H7 (cell line): ENCODE results near the gene RERE. TPM values are rescaled to one million over a fixed set of nuclear protein-coding genes. Genes with fewer than 3 reads are reported as not detected.

Experiments used
- DNase-seq: peaks from one replicate; pipeline ENCODE4 v3.0.0; 2012
- H3K27me3 ChIP-seq: 2 replicates; pipeline ENCODE4 v1.6.0; 2011; ENCODE audit warnings: mild to moderate bottlenecking, low read length; ENCODE audit not compliant: control insufficient read depth, insufficient read depth
- H3K36me3 ChIP-seq: replicated peaks from 2 replicates; pipeline ENCODE4 v1.5.1; 2011; ENCODE audit warnings: low read length; ENCODE audit not compliant: control insufficient read depth, insufficient read depth
- H3K4me3 ChIP-seq: 2 replicates; pipeline ENCODE4 v1.5.1; 2011; ENCODE audit warnings: low read depth, mild to moderate bottlenecking, control low read depth, low read length, moderate library complexity; ENCODE audit not compliant: insufficient read depth
- total RNA-seq: library from RNA; depleted of rRNA; stranded (reverse); fragments of >200 nt; shearing (Covaris generic); gene quantifications from 2 replicates; pipeline ENCODE4 v1.2.3, GENCODE V29; 2014

The RERE gene
- total RNA-seq, 1 experiment from 2014 or later: 75.8 TPM

- no peak for DNase-seq
- H3K27me3 ChIP-seq: no peaks in the 10 kb centered on the region
- no peak overlapping the region for H3K4me3 ChIP-seq
- H3K36me3 ChIP-seq: no peaks in the 10 kb centered on the region
Observed at GRCh38 chr1:8345621-8346415, 471.6 kb downstream of the RERE start.

GRCh38 chr1:8344893-8345507, 472.4 kb downstream of the RERE start:
- no peak for DNase-seq
- no peaks in the 10 kb centered on the region for H3K36me3 ChIP-seq
- H3K27me3 ChIP-seq: no peaks in the 10 kb centered on the region
- H3K4me3 ChIP-seq: no peak overlapping the region

DNA sequence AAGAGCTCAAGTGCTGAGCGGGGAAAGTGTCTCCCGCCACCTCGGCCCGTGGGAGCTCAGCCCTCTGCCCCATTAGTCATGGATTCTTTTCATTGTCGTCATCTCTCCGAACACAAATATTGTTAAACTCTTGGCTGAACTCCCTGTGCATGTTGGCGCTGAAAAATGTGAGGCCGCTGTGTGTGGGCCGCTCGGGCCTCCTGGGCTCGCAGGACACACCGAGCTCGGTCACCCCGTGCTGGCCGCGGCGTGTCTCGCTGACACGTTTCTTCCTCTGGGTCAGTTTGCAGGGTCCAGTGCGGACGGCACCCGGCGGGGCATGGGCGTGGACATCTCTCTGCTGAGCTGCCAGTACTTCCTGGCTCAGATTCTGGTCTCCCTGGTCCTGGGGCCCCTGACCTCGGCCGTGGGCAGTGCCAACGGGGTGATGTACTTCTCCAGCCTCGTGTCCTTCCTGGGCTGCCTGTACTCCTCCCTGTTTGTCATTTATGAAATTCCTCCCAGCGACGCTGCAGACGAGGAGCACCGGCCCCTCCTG, 473.9 kb downstream of the RERE start:
- H3K36me3 ChIP-seq: no peaks in the 10 kb centered on the region
- no peak overlapping the region for H3K4me3 ChIP-seq
- no peak for DNase-seq
- H3K27me3 ChIP-seq: no peaks in the 10 kb centered on the region

- Histone ChIP-seq H3K36me3 (no peaks in the 10 kb centered on the region), H3K4me3 (no peak overlapping the region), H3K27me3 (no peaks in the 10 kb centered on the region)
- DNase-seq: no peak
Observed at GRCh38 chr1:8343044-8343443, 474.4 kb downstream of the RERE start.

DNA sequence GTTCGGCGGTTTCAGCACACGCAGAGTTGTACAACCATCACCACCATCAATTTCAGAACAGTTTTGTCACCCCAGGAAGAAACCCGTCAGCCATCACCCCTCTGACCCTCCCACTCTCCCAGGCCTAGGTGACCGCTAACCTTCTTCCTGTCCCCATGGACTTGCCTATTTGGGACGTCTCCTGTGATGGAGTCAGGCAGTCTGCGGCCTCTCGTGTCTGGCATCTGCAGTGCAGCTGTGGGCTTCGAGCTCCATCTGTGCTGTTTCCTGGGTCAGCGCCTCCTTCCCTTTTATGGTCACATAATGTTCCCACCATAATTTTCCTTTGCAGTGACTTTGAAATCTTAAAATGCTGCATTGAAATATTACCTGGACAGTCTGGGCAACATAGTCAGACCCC, 475.1 kb downstream of the RERE start:
- H3K27me3 ChIP-seq: no peaks in the 10 kb centered on the region
- no peak overlapping the region for H3K4me3 ChIP-seq
- DNase-seq: no peak
- no peaks in the 10 kb centered on the region for H3K36me3 ChIP-seq

GRCh38 chr1:8340448-8340847, 477.0 kb downstream of the RERE start:
- H3K4me3 ChIP-seq: no peak overlapping the region
- no peak for DNase-seq
- no peaks in the 10 kb centered on the region for H3K27me3 ChIP-seq
- H3K36me3 ChIP-seq: no peaks in the 10 kb centered on the region

- Histone ChIP-seq H3K27me3 (no peaks in the 10 kb centered on the region), H3K36me3 (no peaks in the 10 kb centered on the region), H3K4me3 (no peak overlapping the region)
- no peak for DNase-seq
Observed at GRCh38 chr1:8339203-8339600, 478.2 kb downstream of the RERE start.

DNA sequence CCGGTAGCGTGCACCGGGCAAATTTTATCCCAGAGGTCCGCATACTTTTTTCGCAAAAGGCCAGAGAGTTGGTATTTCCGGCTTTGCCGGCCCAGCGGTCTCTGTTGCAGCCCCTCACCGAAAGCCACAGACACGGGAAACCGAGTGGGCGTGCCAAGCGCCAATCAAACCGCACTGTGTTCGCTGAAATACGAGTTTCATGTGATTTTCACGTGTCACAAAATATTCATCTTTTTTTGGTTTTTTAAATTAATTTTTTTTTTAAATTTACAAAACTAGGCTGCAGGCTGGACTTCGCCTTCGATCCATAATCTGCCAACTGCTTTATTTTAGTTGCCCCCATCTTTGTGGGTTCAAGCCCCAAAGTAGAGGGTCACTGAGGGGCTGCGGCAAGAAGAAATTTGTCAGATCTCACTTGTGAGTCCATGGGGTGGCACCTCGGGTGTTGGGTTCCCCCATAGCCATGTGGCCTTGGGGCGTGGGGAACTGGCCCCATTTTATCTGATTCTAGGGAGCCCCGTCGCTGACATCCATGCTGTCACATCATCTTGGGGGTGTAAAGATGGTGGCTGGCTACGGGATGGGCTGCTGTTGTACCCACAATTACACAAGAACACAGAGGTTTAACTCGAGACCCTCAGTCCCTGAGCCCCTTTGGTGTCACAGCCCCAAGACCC, 478.8 kb downstream of the RERE start:
- Histone ChIP-seq H3K4me3 (no peak overlapping the region), H3K36me3 (no peaks in the 10 kb centered on the region), H3K27me3 (no peaks in the 10 kb centered on the region)
- no peak for DNase-seq

- no peak overlapping the region for H3K4me3 ChIP-seq
- no peaks in the 10 kb centered on the region for H3K27me3 ChIP-seq
- DNase-seq: no peak
- no peaks in the 10 kb centered on the region for H3K36me3 ChIP-seq
Observed at GRCh38 chr1:8337776-8338525, 479.5 kb downstream of the RERE start.

DNA sequence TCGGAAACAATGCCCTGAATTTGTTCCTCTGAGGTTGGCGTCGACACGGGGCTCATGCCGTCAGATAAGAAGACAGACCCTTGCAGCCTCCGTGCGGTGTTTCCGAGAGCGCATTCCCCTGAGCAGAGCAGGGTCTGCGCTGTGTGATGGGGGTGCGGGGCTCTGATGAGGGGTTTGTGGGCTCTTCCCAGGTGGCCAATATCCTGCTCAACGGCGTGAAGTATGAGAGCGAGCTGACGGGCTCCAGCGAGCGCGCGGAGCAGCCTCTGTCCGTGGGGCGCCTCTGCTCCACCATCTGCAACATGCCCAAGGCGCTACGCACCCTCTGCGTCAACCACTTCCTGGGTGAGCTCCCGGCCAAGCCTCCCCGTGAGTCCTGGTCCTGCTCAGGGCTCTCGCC, 482.2 kb downstream of the RERE start:
- H3K4me3 ChIP-seq: no peak overlapping the region
- peak; percentile 59 for DNase-seq
- H3K27me3 ChIP-seq: no peaks in the 10 kb centered on the region
- H3K36me3 ChIP-seq: no peaks in the 10 kb centered on the region

DNA sequence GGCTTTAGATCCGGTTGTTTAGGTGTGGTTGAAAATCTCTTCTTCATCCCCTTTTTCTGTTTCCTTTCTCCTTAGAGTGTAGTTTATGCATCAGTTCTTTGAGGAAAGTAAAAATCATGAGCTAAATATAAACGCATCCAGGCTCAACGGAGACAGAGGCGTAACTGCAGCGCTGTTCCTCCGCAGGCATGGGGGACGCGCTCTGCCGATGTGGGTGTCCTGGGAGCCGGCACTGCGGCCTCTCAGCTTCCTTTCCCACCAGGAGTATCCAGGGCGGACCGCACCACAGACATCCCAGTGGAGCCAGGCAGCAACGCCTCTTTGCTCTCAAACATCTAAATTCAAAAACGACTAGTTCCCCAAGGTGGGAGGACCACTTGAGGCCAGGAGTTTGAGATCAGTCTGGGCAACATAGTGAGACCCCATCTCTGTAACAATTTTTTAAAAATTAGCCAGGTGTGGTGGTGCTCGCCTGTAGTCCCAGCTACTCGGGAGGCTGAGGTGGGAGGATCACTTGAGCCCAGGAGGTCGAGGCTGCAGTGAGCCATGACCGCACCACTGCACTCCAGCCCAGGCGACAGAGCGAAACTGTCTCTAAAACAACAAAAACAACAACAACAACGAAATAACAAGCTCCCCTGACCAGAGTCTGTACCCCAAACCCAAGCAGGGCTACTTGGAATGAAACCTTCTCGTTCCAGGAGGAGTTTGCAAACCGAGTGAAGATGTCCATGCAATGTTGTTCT, 483.2 kb downstream of the RERE start:
- Histone ChIP-seq H3K4me3 (no peak overlapping the region), H3K27me3 (no peaks in the 10 kb centered on the region), H3K36me3 (no peaks in the 10 kb centered on the region)
- peak; percentile 33 for DNase-seq

GRCh38 chr1:8333246-8333987, 484.0 kb downstream of the RERE start:
- peak; percentile 25 for DNase-seq
- Histone ChIP-seq H3K36me3 (no peaks in the 10 kb centered on the region), H3K27me3 (no peaks in the 10 kb centered on the region)

GRCh38 chr1:8332806-8333205, 484.6 kb downstream of the RERE start:
- H3K27me3 ChIP-seq: no peaks in the 10 kb centered on the region
- H3K36me3 ChIP-seq: no peaks in the 10 kb centered on the region
- peak; percentile 23 for DNase-seq
- no peak overlapping the region for H3K4me3 ChIP-seq

More at GRCh38 chr1:8333246-8333987, 484.0 kb downstream of the RERE start:
- no peak overlapping the region for H3K4me3 ChIP-seq
